ENCODE measurements around the gene KHDRBS2.

Gene KHDRBS2

GRCh38 chr6:62296541-62296940, 10.5 kb upstream of the KHDRBS2 start:
- Histone ChIP-seq H3K9me3 (no peaks in the 10 kb centered on the region), H3K27me3 (no peaks in the 10 kb centered on the region)
- no peak for TF ChIP-seq CTCF (IDR thresholded peaks at IDR 0.05; ENCODE audit: low read depth, low read length)

GRCh38 chr6:62288974-62289373, 2.9 kb upstream of the KHDRBS2 start:
- Histone ChIP-seq H3K4me1 (no peaks in the 10 kb centered on the region), H3K36me3 (no peaks in the 10 kb centered on the region), H3K9me3 (no peaks in the 10 kb centered on the region), H3K4me3 (ENCODE audit: low read depth, low read length) (no peak overlapping the region), H3K27me3 (peaks cover 4% of the 10 kb centered on the region; the same call in 1 of the 2 replicates)
- no peak for DNase-seq
- TF ChIP-seq CTCF (IDR thresholded peaks at IDR 0.05; ENCODE audit: low read depth, low read length), result no peak

More at GRCh38 chr6:62296541-62296940, 10.5 kb upstream of the KHDRBS2 start:
- DNase-seq, result no peak
- H3K4me3 ChIP-seq (ENCODE audit: low read depth, low read length), result no peak overlapping the region
- no peaks in the 10 kb centered on the region for H3K4me1 ChIP-seq
- H3K36me3 ChIP-seq, result no peaks in the 10 kb centered on the region

GRCh38 chr6:62288562-62288961, 2.5 kb upstream of the KHDRBS2 start:
- no peaks in the 10 kb centered on the region for H3K36me3 ChIP-seq
- H3K4me1 ChIP-seq, result no peaks in the 10 kb centered on the region
- H3K9me3 ChIP-seq, result no peaks in the 10 kb centered on the region
- no peak overlapping the region for H3K4me3 ChIP-seq (ENCODE audit: low read depth, low read length)
- peaks cover 4% of the 10 kb centered on the region; the same call in 1 of the 2 replicates for H3K27me3 ChIP-seq
- no peak for DNase-seq
- no peak for TF ChIP-seq CTCF (IDR thresholded peaks at IDR 0.05; ENCODE audit: low read depth, low read length)

GRCh38 chr6:62286470-62286843, 432 bp upstream of the KHDRBS2 start:
- Histone ChIP-seq H3K36me3 (no peaks in the 10 kb centered on the region), H3K27me3 (peaks cover 4% of the 10 kb centered on the region; the same call in 1 of the 2 replicates), H3K4me3 (ENCODE audit: low read depth, low read length) (peak overlapping the region; percentile 36), H3K4me1 (no peaks in the 10 kb centered on the region), H3K9me3 (no peaks in the 10 kb centered on the region)
- TF ChIP-seq CTCF (IDR thresholded peaks at IDR 0.05; ENCODE audit: low read depth, low read length), result no peak
- no peak for DNase-seq

GRCh38 chr6:62284725-62285124, 1.3 kb downstream of the KHDRBS2 start:
- TF ChIP-seq CTCF (IDR thresholded peaks at IDR 0.05; ENCODE audit: low read depth, low read length), result no peak
- DNase-seq, result no peak

GRCh38 chr6:62283796-62284411, 2.1 kb downstream of the KHDRBS2 start:
- Histone ChIP-seq H3K36me3 (no peaks in the 10 kb centered on the region), H3K27me3 (peaks cover 4% of the 10 kb centered on the region; the same call in 1 of the 2 replicates), H3K4me3 (ENCODE audit: low read depth, low read length) (no peak overlapping the region), H3K9me3 (no peaks in the 10 kb centered on the region; the same call in 1 of the 2 replicates), H3K4me1 (no peaks in the 10 kb centered on the region)
- peak; percentile 45 for TF ChIP-seq CTCF (IDR thresholded peaks at IDR 0.05; ENCODE audit: low read depth, low read length)
- no peak for DNase-seq

More at GRCh38 chr6:62284725-62285124, 1.3 kb downstream of the KHDRBS2 start:
- Histone ChIP-seq H3K36me3 (no peaks in the 10 kb centered on the region), H3K27me3 (peaks cover 4% of the 10 kb centered on the region; the same call in 1 of the 2 replicates), H3K9me3 (no peaks in the 10 kb centered on the region; the same call in 1 of the 2 replicates), H3K4me1 (no peaks in the 10 kb centered on the region), H3K4me3 (ENCODE audit: low read depth, low read length) (no peak overlapping the region)
